Neural crest cell (in vitro differentiated cells): ENCODE results near the gene CCDC74A. TPM values are rescaled to one million over a fixed set of nuclear protein-coding genes. Genes with fewer than 3 reads are reported as not detected.
A peak's percentile ranks its signal among the peaks of the same experiment; 100 is the strongest.
"Not testable (repeated sequence)": the region's sequence is repeated elsewhere in the genome, so short reads cannot be mapped to it uniquely, and the experiment has no call there.

Experiments
- DNase-seq: peaks from one replicate; pipeline ENCODE4 v3.0.0; 2021; ENCODE audit warnings: low read depth, mixed read lengths, low spot score
- H3K27ac Mint-ChIP-seq: one replicate; pipeline ENCODE4 v1.8.0; 2021; ENCODE audit warnings: mild to moderate bottlenecking, mixed read lengths; ENCODE audit not compliant: unreplicated experiment
- H3K27me3 Mint-ChIP-seq: 2 replicates; pipeline ENCODE4 v1.8.0; 2021; ENCODE audit warnings: low read depth, mild to moderate bottlenecking, mixed read lengths
- H3K36me3 Mint-ChIP-seq: 2 replicates; pipeline ENCODE4 v1.8.0; 2021; ENCODE audit warnings: low read depth, mild to moderate bottlenecking, mixed read lengths
- H3K4me1 Mint-ChIP-seq: 2 replicates; pipeline ENCODE4 v1.8.0; 2021; ENCODE audit warnings: mixed read lengths
- H3K4me3 Mint-ChIP-seq: one replicate; pipeline ENCODE4 v1.8.0; 2021; ENCODE audit warnings: mild to moderate bottlenecking, mixed read lengths
- H3K9me3 Mint-ChIP-seq: 2 replicates; pipeline ENCODE4 v1.8.0; 2021; ENCODE audit warnings: mixed read lengths
- CTCF ChIP-seq: fragments of 200-600 bp; sonication (generic); conservative IDR thresholded peaks from 2 replicates; pipeline ENCODE4 v1.5.0; 2021; ENCODE audit warnings: antibody characterized with exemption, mild to moderate bottlenecking
- total RNA-seq: library from RNA; stranded (reverse); gene quantifications from 2 replicates; pipeline ENCODE4 v1.2.1, GENCODE V29; 2021

CCDC74A gene
- total RNA-seq, 1 donor from 2014 or later, result 25.5 TPM

DNA sequence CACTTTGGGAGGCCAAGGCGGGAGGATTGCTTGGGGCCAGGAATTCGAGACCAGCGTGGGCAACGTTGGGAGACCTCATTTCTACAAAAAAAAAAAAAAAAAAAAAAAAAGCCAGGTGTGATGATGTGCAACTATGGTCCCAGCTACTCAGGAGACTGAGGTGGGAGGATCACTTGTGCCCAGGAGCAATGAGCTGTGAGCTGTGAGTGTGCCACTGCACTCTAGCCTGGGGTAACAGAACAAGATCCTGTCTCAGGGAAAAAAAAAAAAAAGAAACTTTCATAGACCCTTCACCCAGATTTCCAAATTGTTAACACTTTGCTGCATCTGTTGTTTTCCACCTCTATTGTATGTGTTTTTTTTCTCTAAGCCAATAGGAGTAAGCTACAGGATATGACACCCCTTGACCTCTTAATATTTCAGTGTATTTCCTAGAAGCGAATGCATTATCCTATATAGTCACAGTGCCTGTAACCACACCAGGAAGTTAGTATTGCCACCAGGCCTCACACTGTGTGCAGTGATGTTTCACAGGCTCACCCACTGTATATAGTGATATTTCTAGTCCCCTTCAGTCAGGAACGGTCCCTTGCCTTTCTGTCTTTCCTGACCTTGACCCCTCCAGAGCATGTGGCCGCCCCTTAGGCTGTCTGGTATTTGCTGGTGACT, 23.5 kb upstream of the CCDC74A start:
- not testable (repeated sequence) for H3K27me3 Mint-ChIP-seq, H3K36me3 Mint-ChIP-seq, DNase-seq, H3K27ac Mint-ChIP-seq, H3K9me3 Mint-ChIP-seq, H3K4me3 Mint-ChIP-seq, H3K4me1 Mint-ChIP-seq

- Mint-ChIP-seq H3K9me3 (no peaks in the 10 kb centered on the region), H3K27me3 (no peaks in the 10 kb centered on the region), H3K4me3 (no peak overlapping the region), H3K27ac (no peak overlapping the region), H3K4me1 (no peaks in the 10 kb centered on the region), H3K36me3 (peaks cover 7% of the 10 kb centered on the region)
- no peak for TF ChIP-seq CTCF
- DNase-seq, result no peak
Observed at GRCh38 chr2:131509615-131510014, 18.1 kb upstream of the CCDC74A start.

- not testable (repeated sequence) for H3K4me1 Mint-ChIP-seq, H3K9me3 Mint-ChIP-seq, H3K27ac Mint-ChIP-seq, H3K36me3 Mint-ChIP-seq, DNase-seq, H3K27me3 Mint-ChIP-seq
- H3K4me3 Mint-ChIP-seq, result peak overlapping the region; percentile 38
Observed at GRCh38 chr2:131511291-131511968, 16.3 kb upstream of the CCDC74A start.

DNA sequence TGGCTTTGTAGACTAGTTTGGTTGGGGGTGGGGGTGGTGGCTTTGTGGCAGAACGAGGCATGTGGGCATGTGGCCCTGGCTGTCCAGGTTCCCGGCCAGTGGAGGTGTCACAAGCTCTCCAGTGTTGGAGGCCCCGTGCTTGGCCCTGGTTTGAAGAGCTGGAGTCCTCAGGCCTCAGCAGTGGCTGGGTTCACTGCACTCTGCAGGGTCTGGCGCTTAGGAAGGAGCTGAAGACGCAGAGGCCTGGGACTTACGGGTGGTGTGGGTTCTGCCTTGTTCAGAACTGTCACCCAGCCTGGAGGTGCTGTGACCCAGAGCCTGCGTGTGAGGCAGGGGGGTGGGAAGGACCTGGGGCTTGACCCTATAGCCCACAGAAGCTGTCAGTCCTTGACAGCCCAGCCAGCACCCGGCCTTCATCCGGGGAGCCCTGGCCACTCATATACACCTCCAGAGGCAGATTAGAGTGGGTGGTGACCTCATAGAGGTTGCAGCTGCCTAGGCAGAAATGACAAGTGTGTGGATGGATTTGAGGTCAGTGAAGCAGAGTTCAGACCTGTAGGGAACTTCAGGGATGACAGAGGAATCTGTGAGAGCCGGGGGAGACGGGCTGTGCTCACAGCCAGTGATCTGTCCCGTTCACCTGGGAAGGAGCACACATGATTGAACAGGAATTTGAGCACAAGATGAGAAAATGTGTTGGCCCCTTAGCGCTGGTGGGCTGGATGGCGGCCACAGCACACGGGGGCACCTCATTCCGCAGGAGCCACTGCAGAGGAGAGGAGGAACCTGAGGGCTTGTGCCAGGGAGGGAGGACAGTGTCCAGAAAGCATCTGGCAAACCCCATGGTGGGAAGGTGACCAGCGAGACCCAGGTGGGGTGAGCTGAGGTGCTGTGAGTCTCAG, 15.5 kb upstream of the CCDC74A start:
- not testable (repeated sequence) for H3K27me3 Mint-ChIP-seq, H3K4me1 Mint-ChIP-seq, H3K36me3 Mint-ChIP-seq, DNase-seq, H3K9me3 Mint-ChIP-seq, H3K27ac Mint-ChIP-seq, H3K4me3 Mint-ChIP-seq

DNA sequence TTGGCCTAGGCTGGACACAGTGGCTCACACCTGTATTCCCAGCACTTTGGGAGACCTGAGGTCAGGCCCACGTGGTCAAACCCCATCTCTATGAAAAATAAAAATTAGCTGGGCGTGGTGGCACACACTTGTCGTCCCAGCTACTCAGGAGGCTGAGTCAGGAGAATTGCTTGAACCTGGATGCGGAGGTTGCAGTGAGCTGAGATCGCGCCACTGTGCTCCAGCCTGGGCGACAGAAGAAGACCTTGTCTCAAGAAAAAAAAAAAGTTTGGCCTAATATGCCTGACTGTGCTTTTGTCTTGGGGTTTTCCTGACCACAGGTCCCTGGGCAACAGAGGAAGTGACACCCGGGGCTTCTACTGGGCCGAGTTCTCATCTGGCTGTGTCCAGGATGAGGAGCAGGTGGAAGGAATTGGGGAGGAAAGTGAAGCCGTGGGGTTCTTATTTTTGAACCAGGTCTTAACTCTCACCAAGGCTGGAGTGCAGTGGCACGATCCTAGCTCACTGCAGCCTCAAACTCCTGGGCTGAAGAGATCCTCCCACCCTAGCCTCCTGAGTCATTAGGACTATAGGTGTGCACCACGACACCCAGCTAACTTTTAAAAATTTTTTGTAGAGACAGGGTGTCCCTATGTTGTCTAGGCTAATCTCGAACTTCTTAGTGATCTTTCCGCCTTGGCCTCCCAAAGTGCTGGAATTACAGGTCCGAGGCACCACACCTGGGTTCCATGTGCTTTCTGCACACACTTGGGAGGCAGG, 13.1 kb upstream of the CCDC74A start:
- H3K27me3 Mint-ChIP-seq, H3K36me3 Mint-ChIP-seq, H3K4me3 Mint-ChIP-seq, H3K27ac Mint-ChIP-seq, H3K4me1 Mint-ChIP-seq, DNase-seq, H3K9me3 Mint-ChIP-seq: not testable (repeated sequence)

DNA sequence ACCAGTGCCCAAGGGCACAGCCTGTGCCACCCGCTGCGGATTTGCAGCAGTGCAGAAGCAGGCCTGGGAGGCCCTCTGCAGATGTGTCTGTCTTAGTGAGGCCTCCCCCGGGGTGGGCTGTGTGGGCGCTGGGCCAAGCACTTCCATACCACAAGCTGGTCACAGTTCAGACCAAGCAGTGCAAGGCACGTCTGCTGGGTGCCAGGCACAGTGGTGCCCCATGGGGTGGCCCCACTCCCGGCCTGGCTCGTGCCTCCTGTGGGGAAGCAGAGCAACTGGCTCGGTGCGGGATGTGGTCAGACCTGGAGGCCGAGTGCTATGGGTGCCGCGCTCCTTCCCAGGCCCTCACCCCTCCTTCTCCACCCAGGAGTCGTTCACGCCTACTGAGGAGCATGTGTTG, 12.5 kb upstream of the CCDC74A start:
- not testable (repeated sequence) for H3K4me1 Mint-ChIP-seq

DNA sequence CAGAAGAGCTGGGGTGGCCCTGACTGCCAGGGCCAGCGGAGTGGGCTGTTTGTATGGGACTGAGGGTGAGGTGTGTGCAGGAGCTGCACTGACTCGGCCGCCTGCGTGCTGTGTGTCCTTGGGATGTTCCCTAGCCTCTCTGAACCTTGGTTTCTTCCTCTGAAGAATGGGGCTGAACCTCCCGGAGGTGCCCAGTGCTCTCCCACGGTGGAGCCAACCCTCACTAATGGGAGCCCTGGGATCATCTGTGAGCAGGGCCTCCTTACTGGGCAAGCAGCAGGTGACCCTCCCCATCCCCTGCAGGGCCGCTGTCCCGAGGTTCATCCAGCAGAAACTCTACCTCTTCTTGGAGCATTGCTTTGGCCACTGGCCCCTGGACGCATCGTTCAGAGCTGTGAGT, 11.7 kb upstream of the CCDC74A start:
- no peak for DNase-seq
- Mint-ChIP-seq H3K9me3 (no peaks in the 10 kb centered on the region), H3K4me1 (no peaks in the 10 kb centered on the region), H3K27me3 (no peaks in the 10 kb centered on the region), H3K36me3 (peaks cover 2% of the 10 kb centered on the region), H3K4me3 (no peak overlapping the region), H3K27ac (no peak overlapping the region)
- TF ChIP-seq CTCF, result no peak

More for the DNA sequence above, 12.5 kb upstream of the CCDC74A start:
- H3K9me3 Mint-ChIP-seq, H3K27ac Mint-ChIP-seq, DNase-seq, H3K27me3 Mint-ChIP-seq, H3K4me3 Mint-ChIP-seq, H3K36me3 Mint-ChIP-seq: not testable (repeated sequence)
